ENCODE results near the gene PCYT1A.

GRCh38 chr3:196317687-196318467 is 30.4 kb upstream of the PCYT1A start, which contains the start of gene DYNLT2B:
- TF ChIP-seq CTCF (IDR thresholded peaks at IDR 0.05; ENCODE audit: insufficient read depth, low read length, poor library complexity, severe bottlenecking), result no peak
- no peak for TF ChIP-seq EZH2phosphoT487 (conservative IDR thresholded peaks at IDR 0.05; ENCODE audit: low read length)
